Germinal center (tissue), 1 donor: Measurements from ENCODE around the gene TAF11L13.

Experiments
- DNase-seq: peaks from one replicate; pipeline ENCODE4 v3.0.0; 2012; ENCODE audit warnings: mixed read lengths, low spot score

Gene TAF11L13

GRCh38 chr5:17679597-17680203, 47.8 kb downstream of the TAF11L13 start:
- no peak for DNase-seq

- no peak for DNase-seq
Measured at GRCh38 chr5:17680737-17681136, 48.8 kb downstream of the TAF11L13 start.
